ENCODE results near the gene BCAP31. TPM values are rescaled to one million over a fixed set of nuclear protein-coding genes. Genes with fewer than 3 reads are reported as not detected.
"Not testable (repeated sequence)": the region's sequence is repeated elsewhere in the genome, so short reads cannot be mapped to it uniquely, and the experiment has no call there.

Gene BCAP31
- total and polyA plus RNA-seq, 4 donors, result 106 to 173 (median 144) TPM

GRCh38 chrX:153719238-153719637 is 4.9 kb downstream of the BCAP31 start:
- peaks cover 10% of the 10 kb centered on the region for H3K4me1 ChIP-seq (ENCODE audit: control insufficient read depth, insufficient read depth, low read length)
- 57% methylated on average over 2 of the region's 2 CpGs for WGBS (ENCODE audit: insufficient coverage)
- H3K27ac ChIP-seq (ENCODE audit: low read depth, low read length), result no peak overlapping the region
- H3K9me3 ChIP-seq (ENCODE audit: control insufficient read depth, insufficient read depth, low read length), result no peaks in the 10 kb centered on the region
- no peak for DNase-seq (ENCODE audit: low read depth in 4 of 6, low spot score in 6 of 6)
- peaks cover 22% of the 10 kb centered on the region for H3K36me3 ChIP-seq (ENCODE audit: control insufficient read depth, insufficient read depth, low read length)
- no peak overlapping the region for H3K4me3 ChIP-seq (ENCODE audit: low read depth, low read length)
- H3K27me3 ChIP-seq (ENCODE audit: control insufficient read depth, insufficient read depth, low read length), result no peaks in the 10 kb centered on the region

- WGBS (ENCODE audit: insufficient coverage), result 93% methylated on average over 3 of the region's 9 CpGs
- Histone ChIP-seq H3K4me1 (ENCODE audit: control insufficient read depth, insufficient read depth, low read length) (no peaks in the 10 kb centered on the region), H3K4me3 (ENCODE audit: low read depth, low read length) (no peak overlapping the region), H3K27ac (ENCODE audit: low read depth, low read length) (no peak overlapping the region), H3K27me3 (ENCODE audit: control insufficient read depth, insufficient read depth, low read length) (no peaks in the 10 kb centered on the region), H3K9me3 (ENCODE audit: control insufficient read depth, insufficient read depth, low read length) (no peaks in the 10 kb centered on the region), H3K36me3 (ENCODE audit: control insufficient read depth, insufficient read depth, low read length) (peaks cover 22% of the 10 kb centered on the region)
- no peak for DNase-seq (ENCODE audit: low read depth in 4 of 6, low spot score in 6 of 6)
Observed at GRCh38 chrX:153717445-153717844, 6.7 kb downstream of the BCAP31 start.

- Histone ChIP-seq H3K4me1 (ENCODE audit: control insufficient read depth, insufficient read depth, low read length) (no peaks in the 10 kb centered on the region), H3K27ac (ENCODE audit: low read depth, low read length) (no peak overlapping the region), H3K27me3 (ENCODE audit: control insufficient read depth, insufficient read depth, low read length) (no peaks in the 10 kb centered on the region), H3K4me3 (ENCODE audit: low read depth, low read length) (no peak overlapping the region), H3K36me3 (ENCODE audit: control insufficient read depth, insufficient read depth, low read length) (peaks cover 27% of the 10 kb centered on the region), H3K9me3 (ENCODE audit: control insufficient read depth, insufficient read depth, low read length) (no peaks in the 10 kb centered on the region)
- 86% methylated on average over 3 of the region's 3 CpGs for WGBS (ENCODE audit: insufficient coverage)
- DNase-seq (ENCODE audit: low read depth in 4 of 6, low spot score in 6 of 6), result no peak
Observed at GRCh38 chrX:153714256-153714655, 9.9 kb downstream of the BCAP31 start.

GRCh38 chrX:153709726-153710674 is 14.2 kb downstream of the BCAP31 start:
- no peak overlapping the region for H3K27ac ChIP-seq (ENCODE audit: low read depth, low read length)
- DNase-seq (ENCODE audit: low read depth in 4 of 6, low spot score in 6 of 6), result no peak
- H3K4me1 ChIP-seq (ENCODE audit: control insufficient read depth, insufficient read depth, low read length), result no peaks in the 10 kb centered on the region
- H3K27me3 ChIP-seq (ENCODE audit: control insufficient read depth, insufficient read depth, low read length), result no peaks in the 10 kb centered on the region
- no peaks in the 10 kb centered on the region for H3K9me3 ChIP-seq (ENCODE audit: control insufficient read depth, insufficient read depth, low read length)
- WGBS (ENCODE audit: insufficient coverage), result 84% methylated on average over 27 of the region's 27 CpGs
- no peak overlapping the region for H3K4me3 ChIP-seq (ENCODE audit: low read depth, low read length)
- peaks cover 41% of the 10 kb centered on the region for H3K36me3 ChIP-seq (ENCODE audit: control insufficient read depth, insufficient read depth, low read length)

- H3K4me1 ChIP-seq (ENCODE audit: control insufficient read depth, insufficient read depth, low read length), result no peaks in the 10 kb centered on the region
- no peaks in the 10 kb centered on the region for H3K27me3 ChIP-seq (ENCODE audit: control insufficient read depth, insufficient read depth, low read length)
- no peaks in the 10 kb centered on the region for H3K9me3 ChIP-seq (ENCODE audit: control insufficient read depth, insufficient read depth, low read length)
- 17% methylated on average over 11 of the region's 13 CpGs for WGBS (ENCODE audit: insufficient coverage)
- peak in 2 of 6 donors; percentile 80 to 86 for DNase-seq (ENCODE audit: low read depth in 4 of 6, low spot score in 6 of 6)
- H3K4me3 ChIP-seq (ENCODE audit: low read depth, low read length), result no peak overlapping the region
- no peak overlapping the region for H3K27ac ChIP-seq (ENCODE audit: low read depth, low read length)
- peaks cover 51% of the 10 kb centered on the region for H3K36me3 ChIP-seq (ENCODE audit: control insufficient read depth, insufficient read depth, low read length)
Observed at GRCh38 chrX:153708415-153708814, 15.8 kb downstream of the BCAP31 start.

GRCh38 chrX:153707406-153707805 is 16.8 kb downstream of the BCAP31 start:
- H3K9me3 ChIP-seq (ENCODE audit: control insufficient read depth, insufficient read depth, low read length), result no peaks in the 10 kb centered on the region
- DNase-seq (ENCODE audit: low read depth in 4 of 6, low spot score in 6 of 6), result no peak
- no peaks in the 10 kb centered on the region for H3K4me1 ChIP-seq (ENCODE audit: control insufficient read depth, insufficient read depth, low read length)
- WGBS (ENCODE audit: insufficient coverage), result 93% methylated on average over 4 of the region's 6 CpGs
- H3K27ac ChIP-seq (ENCODE audit: low read depth, low read length), result no peak overlapping the region
- peaks cover 61% of the 10 kb centered on the region for H3K36me3 ChIP-seq (ENCODE audit: control insufficient read depth, insufficient read depth, low read length)
- H3K27me3 ChIP-seq (ENCODE audit: control insufficient read depth, insufficient read depth, low read length), result no peaks in the 10 kb centered on the region
- no peak overlapping the region for H3K4me3 ChIP-seq (ENCODE audit: low read depth, low read length)

GRCh38 chrX:153706799-153707198 is 17.4 kb downstream of the BCAP31 start:
- H3K27ac ChIP-seq (ENCODE audit: low read depth, low read length), result no peak overlapping the region
- no peaks in the 10 kb centered on the region for H3K27me3 ChIP-seq (ENCODE audit: control insufficient read depth, insufficient read depth, low read length)
- 78% methylated on average over 9 of the region's 9 CpGs for WGBS (ENCODE audit: insufficient coverage)
- no peak for DNase-seq (ENCODE audit: low read depth in 4 of 6, low spot score in 6 of 6)
- H3K4me1 ChIP-seq (ENCODE audit: control insufficient read depth, insufficient read depth, low read length), result no peaks in the 10 kb centered on the region
- no peaks in the 10 kb centered on the region for H3K9me3 ChIP-seq (ENCODE audit: control insufficient read depth, insufficient read depth, low read length)
- peaks cover 65% of the 10 kb centered on the region for H3K36me3 ChIP-seq (ENCODE audit: control insufficient read depth, insufficient read depth, low read length)
- H3K4me3 ChIP-seq (ENCODE audit: low read depth, low read length), result no peak overlapping the region

GRCh38 chrX:153705403-153706060 is 18.7 kb downstream of the BCAP31 start:
- not testable (repeated sequence) for H3K4me3 ChIP-seq (ENCODE audit: low read depth, low read length); H3K9me3 ChIP-seq (ENCODE audit: control insufficient read depth, insufficient read depth, low read length); H3K4me1 ChIP-seq (ENCODE audit: control insufficient read depth, insufficient read depth, low read length); DNase-seq (ENCODE audit: low read depth in 4 of 6, low spot score in 6 of 6); H3K27ac ChIP-seq (ENCODE audit: low read depth, low read length); H3K27me3 ChIP-seq (ENCODE audit: control insufficient read depth, insufficient read depth, low read length)
- 78% methylated on average over 18 of the region's 18 CpGs for WGBS (ENCODE audit: insufficient coverage)
- peaks cover 74% of the 10 kb centered on the region for H3K36me3 ChIP-seq (ENCODE audit: control insufficient read depth, insufficient read depth, low read length)

- not testable (repeated sequence) for H3K27me3 ChIP-seq (ENCODE audit: control insufficient read depth, insufficient read depth, low read length); H3K27ac ChIP-seq (ENCODE audit: low read depth, low read length)
- WGBS (ENCODE audit: insufficient coverage), result 81% methylated on average over 4 of the region's 12 CpGs
Observed at GRCh38 chrX:153704631-153705402, 19.4 kb downstream of the BCAP31 start.

More at GRCh38 chrX:153704631-153705402, 19.4 kb downstream of the BCAP31 start:
- not testable (repeated sequence) for DNase-seq (ENCODE audit: low read depth in 4 of 6, low spot score in 6 of 6); H3K9me3 ChIP-seq (ENCODE audit: control insufficient read depth, insufficient read depth, low read length); H3K4me1 ChIP-seq (ENCODE audit: control insufficient read depth, insufficient read depth, low read length); H3K4me3 ChIP-seq (ENCODE audit: low read depth, low read length)
- peaks cover 74% of the 10 kb centered on the region for H3K36me3 ChIP-seq (ENCODE audit: control insufficient read depth, insufficient read depth, low read length)
